Measurements from ENCODE around the gene GALNT14.

Gene GALNT14

GRCh38 chr2:31066551-31066950 lies 71.7 kb downstream of the GALNT14 start:
- TF ChIP-seq EZH2 (IDR thresholded peaks at IDR 0.05; ENCODE audit: borderline replicate concordance, low read depth, low read length, severe bottlenecking): no peak
- TF ChIP-seq CTCF (IDR thresholded peaks at IDR 0.05; ENCODE audit: borderline replicate concordance, extremely low read depth, low read length, poor library complexity, severe bottlenecking): no peak

GRCh38 chr2:31066086-31066485 lies 72.2 kb downstream of the GALNT14 start:
- H3K79me2 ChIP-seq (ENCODE audit: insufficient read depth, low read length): no peaks in the 10 kb centered on the region
- H3K4me3 ChIP-seq (ENCODE audit: low read depth in 1 of 2, low read length in 2 of 2): no peak overlapping the region
- H3K27ac ChIP-seq (ENCODE audit: low read length): no peak overlapping the region
- no peak overlapping the region for H3K9ac ChIP-seq (ENCODE audit: low read depth, low read length)
- H3K9me3 ChIP-seq (ENCODE audit: insufficient read depth, low read length, severe bottlenecking): no peaks in the 10 kb centered on the region
- H3K27me3 ChIP-seq (ENCODE audit: insufficient read depth, low read length, poor library complexity): peaks cover 5% of the 10 kb centered on the region
- H3K36me3 ChIP-seq (ENCODE audit: insufficient read depth, low read length): no peaks in the 10 kb centered on the region
- H3K4me2 ChIP-seq (ENCODE audit: insufficient read depth, low read length): no peak overlapping the region
- ATAC-seq (ENCODE audit: insufficient read depth, low read depth) (no peak), DNase-seq (no peak)
- no peak overlapping the region for H2AFZ ChIP-seq (ENCODE audit: low read depth, low read length)
- H4K20me1 ChIP-seq (ENCODE audit: insufficient read depth, low read length): no peaks in the 10 kb centered on the region
- TF ChIP-seq EZH2 (IDR thresholded peaks at IDR 0.05; ENCODE audit: borderline replicate concordance, low read depth, low read length, severe bottlenecking) (no peak), CTCF (IDR thresholded peaks at IDR 0.05; ENCODE audit: borderline replicate concordance, extremely low read depth, low read length, poor library complexity, severe bottlenecking) (no peak)
- no peaks in the 10 kb centered on the region for H3K4me1 ChIP-seq (ENCODE audit: insufficient read depth, low read length)

More at GRCh38 chr2:31066551-31066950, 71.7 kb downstream of the GALNT14 start:
- ATAC-seq (ENCODE audit: insufficient read depth, low read depth) (no peak), DNase-seq (no peak)
- Histone ChIP-seq H3K4me3 (ENCODE audit: low read depth in 1 of 2, low read length in 2 of 2) (no peak overlapping the region), H3K9ac (ENCODE audit: low read depth, low read length) (no peak overlapping the region), H4K20me1 (ENCODE audit: insufficient read depth, low read length) (no peaks in the 10 kb centered on the region), H3K4me1 (ENCODE audit: insufficient read depth, low read length) (no peaks in the 10 kb centered on the region), H3K27ac (ENCODE audit: low read length) (no peak overlapping the region), H3K4me2 (ENCODE audit: insufficient read depth, low read length) (no peak overlapping the region), H3K27me3 (ENCODE audit: insufficient read depth, low read length, poor library complexity) (peaks cover 5% of the 10 kb centered on the region), H3K79me2 (ENCODE audit: insufficient read depth, low read length) (no peaks in the 10 kb centered on the region), H2AFZ (ENCODE audit: low read depth, low read length) (no peak overlapping the region), H3K9me3 (ENCODE audit: insufficient read depth, low read length, severe bottlenecking) (no peaks in the 10 kb centered on the region), H3K36me3 (ENCODE audit: insufficient read depth, low read length) (no peaks in the 10 kb centered on the region)

- H3K4me2 ChIP-seq (ENCODE audit: insufficient read depth, low read length): no peak overlapping the region
- H2AFZ ChIP-seq (ENCODE audit: low read depth, low read length): no peak overlapping the region
- TF ChIP-seq CTCF (IDR thresholded peaks at IDR 0.05; ENCODE audit: borderline replicate concordance, extremely low read depth, low read length, poor library complexity, severe bottlenecking) (no peak), EZH2 (IDR thresholded peaks at IDR 0.05; ENCODE audit: borderline replicate concordance, low read depth, low read length, severe bottlenecking) (no peak)
- no peaks in the 10 kb centered on the region for H3K79me2 ChIP-seq (ENCODE audit: insufficient read depth, low read length)
- peaks cover 2% of the 10 kb centered on the region for H3K27me3 ChIP-seq (ENCODE audit: insufficient read depth, low read length, poor library complexity)
- no peaks in the 10 kb centered on the region for H3K4me1 ChIP-seq (ENCODE audit: insufficient read depth, low read length)
- no peak overlapping the region for H3K9ac ChIP-seq (ENCODE audit: low read depth, low read length)
- no peak overlapping the region for H3K27ac ChIP-seq (ENCODE audit: low read length)
- DNase-seq: no peak
- H3K9me3 ChIP-seq (ENCODE audit: insufficient read depth, low read length, severe bottlenecking): no peaks in the 10 kb centered on the region
- ATAC-seq (ENCODE audit: insufficient read depth, low read depth): no peak
- no peak overlapping the region for H3K4me3 ChIP-seq (ENCODE audit: low read depth in 1 of 2, low read length in 2 of 2)
- no peaks in the 10 kb centered on the region for H4K20me1 ChIP-seq (ENCODE audit: insufficient read depth, low read length)
- H3K36me3 ChIP-seq (ENCODE audit: insufficient read depth, low read length): no peaks in the 10 kb centered on the region
These were observed 72.9 kb downstream of the GALNT14 start for GRCh38 chr2:31065356-31065755.

GRCh38 chr2:31060397-31060796 lies 77.8 kb downstream of the GALNT14 start:
- H3K27ac ChIP-seq (ENCODE audit: low read length): no peak overlapping the region
- H4K20me1 ChIP-seq (ENCODE audit: insufficient read depth, low read length): no peaks in the 10 kb centered on the region
- DNase-seq: no peak
- no peak overlapping the region for H3K4me3 ChIP-seq (ENCODE audit: low read depth in 1 of 2, low read length in 2 of 2)
- H3K27me3 ChIP-seq (ENCODE audit: insufficient read depth, low read length, poor library complexity): no peaks in the 10 kb centered on the region
- H3K4me2 ChIP-seq (ENCODE audit: insufficient read depth, low read length): no peak overlapping the region
- no peak for TF ChIP-seq CTCF (IDR thresholded peaks at IDR 0.05; ENCODE audit: borderline replicate concordance, extremely low read depth, low read length, poor library complexity, severe bottlenecking)
- no peak for TF ChIP-seq EZH2 (IDR thresholded peaks at IDR 0.05; ENCODE audit: borderline replicate concordance, low read depth, low read length, severe bottlenecking)
- H3K9ac ChIP-seq (ENCODE audit: low read depth, low read length): no peak overlapping the region
- no peaks in the 10 kb centered on the region for H3K79me2 ChIP-seq (ENCODE audit: insufficient read depth, low read length)
- no peaks in the 10 kb centered on the region for H3K9me3 ChIP-seq (ENCODE audit: insufficient read depth, low read length, severe bottlenecking)
- H3K36me3 ChIP-seq (ENCODE audit: insufficient read depth, low read length): no peaks in the 10 kb centered on the region
- no peak overlapping the region for H2AFZ ChIP-seq (ENCODE audit: low read depth, low read length)
- ATAC-seq (ENCODE audit: insufficient read depth, low read depth): no peak
- H3K4me1 ChIP-seq (ENCODE audit: insufficient read depth, low read length): no peaks in the 10 kb centered on the region
